Measurements from ENCODE around the gene FBH1.
"Not testable (repeated sequence)": the region's sequence is repeated elsewhere in the genome, so short reads cannot be mapped to it uniquely, and the experiment has no call there.

FBH1 gene

GRCh38 chr10:5876181-5876768, 13.8 kb upstream of the FBH1 start:
- no peak for DNase-seq

GRCh38 chr10:5877041-5877440, 13.0 kb upstream of the FBH1 start:
- not testable (repeated sequence) for DNase-seq

- no peak for DNase-seq
These were observed 7.1 kb upstream of the FBH1 start for GRCh38 chr10:5882961-5883360.

- no peak for DNase-seq
These were observed 4.4 kb upstream of the FBH1 start for GRCh38 chr10:5885619-5886018.

GRCh38 chr10:5887029-5887428, 3.0 kb upstream of the FBH1 start:
- no peak for DNase-seq

GRCh38 chr10:5887641-5888040, 2.4 kb upstream of the FBH1 start:
- no peak for DNase-seq

GRCh38 chr10:5888351-5888750, 1.7 kb upstream of the FBH1 start:
- no peak for DNase-seq

- no peak for DNase-seq
These were observed 1.0 kb upstream of the FBH1 start for GRCh38 chr10:5888843-5889623.

GRCh38 chr10:5890452-5890915, 441 bp downstream of the FBH1 start:
- no peak for DNase-seq

- no peak for DNase-seq
These were observed 966 bp downstream of the FBH1 start for GRCh38 chr10:5891009-5891408.

GRCh38 chr10:5892007-5892406, 2.0 kb downstream of the FBH1 start:
- DNase-seq = no peak

GRCh38 chr10:5893321-5893720, 3.3 kb downstream of the FBH1 start:
- DNase-seq = no peak

- DNase-seq = no peak
These were observed 4.4 kb downstream of the FBH1 start for GRCh38 chr10:5894403-5894802.

GRCh38 chr10:5894873-5895272, 4.8 kb downstream of the FBH1 start:
- no peak for DNase-seq

- DNase-seq = no peak
These were observed 5.3 kb downstream of the FBH1 start for GRCh38 chr10:5895365-5895764.

- no peak for DNase-seq
These were observed 5.8 kb downstream of the FBH1 start for GRCh38 chr10:5895804-5896203.

- no peak for DNase-seq
These were observed 6.4 kb downstream of the FBH1 start for GRCh38 chr10:5896208-5897052.

- DNase-seq = no peak
These were observed 7.0 kb downstream of the FBH1 start for GRCh38 chr10:5897053-5897340.

GRCh38 chr10:5897504-5897903, 7.5 kb downstream of the FBH1 start:
- DNase-seq = no peak

- DNase-seq = no peak
These were observed 8.1 kb downstream of the FBH1 start for GRCh38 chr10:5898163-5898562.

GRCh38 chr10:5900247-5900646, 10.2 kb downstream of the FBH1 start:
- no peak for DNase-seq

- DNase-seq = no peak
These were observed 12.7 kb downstream of the FBH1 start for GRCh38 chr10:5902511-5903274.

- no peak for DNase-seq
These were observed 13.5 kb downstream of the FBH1 start for GRCh38 chr10:5903563-5903962.
